OCI-LY1 (cell line): Measurements from ENCODE around the gene CSAG2.
"Not testable (repeated sequence)": the region's sequence is repeated elsewhere in the genome, so short reads cannot be mapped to it uniquely, and the experiment has no call there.

ENCODE experiments used
- H2AFZ ChIP-seq: fragments of 200-600 bp; sonication (generic), shearing (Covaris generic); 2 replicates; pipeline ENCODE4 v1.6.0; 2014; ENCODE audit warnings: antibody characterized with exemption, mild to moderate bottlenecking, low read length
- H3F3A ChIP-seq: fragments of 200-600 bp; sonication (generic), shearing (Covaris generic); 2 replicates; pipeline ENCODE4 v1.6.0; 2014; ENCODE audit warnings: mild to moderate bottlenecking, antibody characterized with exemption, low read length, moderate library complexity; ENCODE audit not compliant: insufficient read depth
- H3K27ac ChIP-seq: fragments of 200-600 bp; sonication (generic); 2 replicates; pipeline ENCODE4 v1.5.1; 2014; ENCODE audit warnings: low read length, mixed run types, mild to moderate bottlenecking, low read depth; ENCODE audit not compliant: poor library complexity, severe bottlenecking
- H3K27me3 ChIP-seq: fragments of 200-600 bp; sonication (generic); 2 replicates; pipeline ENCODE4 v1.6.0; 2014; ENCODE audit warnings: antibody characterized with exemption, mild to moderate bottlenecking, low read length, moderate library complexity; ENCODE audit not compliant: insufficient read depth
- H3K36me3 ChIP-seq: fragments of 200-600 bp; sonication (generic); 2 replicates; pipeline ENCODE4 v1.6.1; 2014; ENCODE audit warnings: mild to moderate bottlenecking, antibody characterized with exemption, low read length, moderate library complexity, mixed read lengths; ENCODE audit not compliant: insufficient read depth
- H3K4me1 ChIP-seq: fragments of 200-600 bp; sonication (generic); 2 replicates; pipeline ENCODE4 v1.5.1; 2014; ENCODE audit warnings: mild to moderate bottlenecking, low read length, moderate library complexity; ENCODE audit not compliant: insufficient read depth, severe bottlenecking
- H3K4me2 ChIP-seq: fragments of 200-600 bp; sonication (generic), shearing (Covaris generic); 2 replicates; pipeline ENCODE4 v1.6.1; 2014; ENCODE audit warnings: low read length
- H3K4me3 ChIP-seq: fragments of 200-600 bp; sonication (generic); 2 replicates; pipeline ENCODE4 v1.5.1; 2014; ENCODE audit warnings: low read length, low read depth, mild to moderate bottlenecking, mixed read lengths; ENCODE audit not compliant: poor library complexity, severe bottlenecking
- H3K79me2 ChIP-seq: fragments of 200-600 bp; shearing (Covaris generic); 2 replicates; pipeline ENCODE4 v1.6.1; 2016; ENCODE audit warnings: mixed run types, low read length, mixed read lengths; ENCODE audit not compliant: insufficient read depth
- H3K9ac ChIP-seq: fragments of 200-600 bp; sonication (generic), shearing (Covaris generic); 2 replicates; pipeline ENCODE4 v1.6.1; 2014; ENCODE audit warnings: mild to moderate bottlenecking, low read length, mixed read lengths
- H3K9me2 ChIP-seq: fragments of 200-600 bp; sonication (generic), shearing (Covaris generic); 2 replicates; pipeline ENCODE4 v1.6.1; 2014; ENCODE audit warnings: low read depth, mild to moderate bottlenecking, low read length, mixed read lengths
- H3K9me3 ChIP-seq: fragments of 200-600 bp; shearing (Covaris generic); 2 replicates; pipeline ENCODE4 v1.6.1; 2014; ENCODE audit warnings: low read length, mixed read lengths
- H4K20me1 ChIP-seq: fragments of 200-600 bp; sonication (generic), shearing (Covaris generic); 2 replicates; pipeline ENCODE4 v1.6.0; 2016; ENCODE audit warnings: mild to moderate bottlenecking, low read length; ENCODE audit not compliant: insufficient read depth
- CTCF ChIP-seq: fragments of 200-600 bp; sonication (generic), shearing (Covaris generic); IDR thresholded peaks from 2 replicates; pipeline ENCODE4 v1.5.1; 2017; ENCODE audit warnings: mild to moderate bottlenecking, antibody characterized with exemption, low read length, moderate library complexity, mixed read lengths
- EZH2 ChIP-seq: fragments of 200-600 bp; sonication (generic), shearing (Covaris generic); IDR thresholded peaks from 2 replicates; pipeline ENCODE4 v1.8.0; 2017; ENCODE audit warnings: borderline replicate concordance, mixed run types, mild to moderate bottlenecking, antibody characterized with exemption, low read length, moderate library complexity, mixed read lengths

CSAG2 gene

DNA sequence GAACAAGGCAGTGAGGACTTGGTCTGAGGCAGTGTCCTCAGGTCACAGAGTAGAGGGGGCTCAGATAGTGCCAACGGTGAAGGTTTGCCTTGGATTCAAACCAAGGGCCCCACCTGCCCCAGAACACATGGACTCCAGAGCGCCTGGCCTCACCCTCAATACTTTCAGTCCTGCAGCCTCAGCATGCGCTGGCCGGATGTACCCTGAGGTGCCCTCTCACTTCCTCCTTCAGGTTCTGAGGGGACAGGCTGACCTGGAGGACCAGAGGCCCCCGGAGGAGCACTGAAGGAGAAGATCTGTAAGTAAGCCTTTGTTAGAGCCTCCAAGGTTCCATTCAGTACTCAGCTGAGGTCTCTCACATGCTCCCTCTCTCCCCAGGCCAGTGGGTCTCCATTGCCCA lies 8.7 kb downstream of the CSAG2 start:
- not testable (repeated sequence) for H2AFZ ChIP-seq, H3K27me3 ChIP-seq, H3K9me2 ChIP-seq, H3F3A ChIP-seq, H4K20me1 ChIP-seq, H3K9ac ChIP-seq, H3K4me2 ChIP-seq, H3K4me3 ChIP-seq, H3K9me3 ChIP-seq, H3K79me2 ChIP-seq, H3K36me3 ChIP-seq, H3K27ac ChIP-seq, H3K4me1 ChIP-seq

- not testable (repeated sequence) for H3K4me1 ChIP-seq, H3K36me3 ChIP-seq, H3K27ac ChIP-seq, H3K9me2 ChIP-seq, H2AFZ ChIP-seq, H3K4me2 ChIP-seq, H3K79me2 ChIP-seq, H4K20me1 ChIP-seq, H3K4me3 ChIP-seq, H3F3A ChIP-seq, H3K9ac ChIP-seq, H3K9me3 ChIP-seq, H3K27me3 ChIP-seq
Observed at GRCh38 chrX:152697952-152698931, 10.8 kb downstream of the CSAG2 start, which contains the start of gene MAGEA3. TSS of gene MAGEA3 (plus strand) at chrX:152698794. CDS start at chrX:152700833, 2,039 bp downstream.

DNA sequence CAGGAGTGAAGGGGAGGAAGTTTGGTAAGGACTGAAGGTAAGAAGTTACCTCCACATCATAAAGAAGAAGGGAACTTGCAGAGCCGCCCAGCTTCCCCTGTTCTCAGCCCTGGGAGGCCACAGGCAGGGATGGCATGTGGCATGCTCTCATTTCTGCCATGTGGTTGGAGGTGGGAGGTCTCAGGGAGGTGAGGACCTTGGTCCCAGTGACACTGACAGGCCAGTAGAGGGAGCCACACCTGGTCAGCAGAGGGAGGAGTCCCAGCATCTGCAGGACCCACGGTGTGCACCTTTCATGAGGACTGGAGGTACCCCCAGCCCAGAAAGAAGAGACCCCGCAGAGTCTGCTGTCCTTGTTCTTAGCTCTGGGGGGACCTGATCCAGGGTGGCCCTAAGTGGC lies 28.1 kb downstream of the CSAG2 start:
- not testable (repeated sequence) for H3K9me2 ChIP-seq, H3K27me3 ChIP-seq, H3K4me2 ChIP-seq, H4K20me1 ChIP-seq, H3K9ac ChIP-seq, H3K4me3 ChIP-seq, H3K27ac ChIP-seq, H3K9me3 ChIP-seq, H3F3A ChIP-seq, H3K79me2 ChIP-seq, H2AFZ ChIP-seq, H3K36me3 ChIP-seq, H3K4me1 ChIP-seq

- H3F3A ChIP-seq, H3K9me2 ChIP-seq: not testable (repeated sequence)
Observed at GRCh38 chrX:152674652-152675051, 34.4 kb downstream of the CSAG2 start.

DNA sequence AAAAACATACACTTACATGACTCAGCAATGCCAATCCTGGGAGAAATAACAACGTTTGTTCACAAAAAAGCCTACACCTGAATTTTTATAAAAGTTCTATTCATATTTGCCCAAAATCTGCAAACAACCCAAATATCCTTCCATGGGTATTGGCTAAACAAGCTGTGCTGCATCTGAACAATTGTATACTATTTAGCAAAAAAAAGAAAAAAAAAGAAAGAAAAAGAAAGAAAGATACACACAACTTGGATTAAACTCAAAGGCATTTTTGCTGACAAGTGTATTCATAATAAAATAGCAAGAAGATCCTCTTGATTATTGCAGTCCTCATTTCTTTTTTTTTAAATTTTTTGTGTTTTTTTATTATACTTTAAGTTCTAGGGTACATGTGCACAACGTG lies 34.9 kb downstream of the CSAG2 start:
- H2AFZ ChIP-seq: no peak overlapping the region
- no peaks in the 10 kb centered on the region for H4K20me1 ChIP-seq
- H3K4me3 ChIP-seq: no peak overlapping the region
- no peaks in the 10 kb centered on the region for H3K4me1 ChIP-seq
- H3K27ac ChIP-seq: no peak overlapping the region
- H3F3A ChIP-seq: no peaks in the 10 kb centered on the region
- H3K4me2 ChIP-seq: no peak overlapping the region
- no peak overlapping the region for H3K9ac ChIP-seq
- H3K27me3 ChIP-seq: no peaks in the 10 kb centered on the region
- H3K9me3 ChIP-seq: no peaks in the 10 kb centered on the region
- no peaks in the 10 kb centered on the region for H3K36me3 ChIP-seq
- TF ChIP-seq EZH2 (no peak), CTCF (no peak)
- H3K79me2 ChIP-seq: no peaks in the 10 kb centered on the region
- no peaks in the 10 kb centered on the region for H3K9me2 ChIP-seq

More at GRCh38 chrX:152674652-152675051, 34.4 kb downstream of the CSAG2 start:
- not testable (repeated sequence) for H3K4me3 ChIP-seq, H4K20me1 ChIP-seq, H2AFZ ChIP-seq, H3K4me2 ChIP-seq, H3K4me1 ChIP-seq, H3K9me3 ChIP-seq, H3K79me2 ChIP-seq, H3K27ac ChIP-seq, H3K36me3 ChIP-seq, H3K27me3 ChIP-seq, H3K9ac ChIP-seq
